HepG2 (cell line): ENCODE results near the gene NUDT2. TPM values are rescaled to one million over a fixed set of nuclear protein-coding genes. Genes with fewer than 3 reads are reported as not detected.

Experiments
- ARID4A ChIP-seq: sonication (generic); formaldehyde crosslinking; IDR thresholded peaks from 2 replicates; pipeline ENCODE4 v1.5.0; 2020; ENCODE audit warnings: mild to moderate bottlenecking, missing genetic modification reagents, borderline replicate concordance
- EEA1 ChIP-seq: sonication (generic); formaldehyde crosslinking; IDR thresholded peaks from 2 replicates; pipeline ENCODE4 v1.5.1; 2020; ENCODE audit warnings: mild to moderate bottlenecking, missing genetic modification reagents, borderline replicate concordance
- HOXA5 ChIP-seq: sonication (generic); formaldehyde crosslinking; IDR thresholded peaks from 2 replicates; pipeline ENCODE4 v1.4.0; 2020; ENCODE audit warnings: missing genetic modification reagents
- MED13 ChIP-seq: sonication (generic); formaldehyde crosslinking; IDR thresholded peaks from 2 replicates; pipeline ENCODE4 v1.5.0; 2020; ENCODE audit warnings: missing genetic modification reagents
- MTERF4 ChIP-seq: sonication (generic); formaldehyde crosslinking; IDR thresholded peaks from 2 replicates; pipeline ENCODE4 v1.8.0; 2023; ENCODE audit warnings: mild to moderate bottlenecking, missing genetic modification reagents
- NFE2 ChIP-seq: sonication (generic); formaldehyde crosslinking; IDR thresholded peaks from 2 replicates; pipeline ENCODE4 v1.4.0; 2020; ENCODE audit warnings: missing genetic modification reagents
- NONO ChIP-seq, 2 experiments: fragments of 450-650 bp in 1 of 2; sonication (generic) in 1 of 2; formaldehyde crosslinking in 1 of 2; IDR thresholded peaks in 1 of 2; conservative IDR thresholded peaks in 1 of 2; 2 replicates each; pipeline versions ENCODE4 v1.6.1 to v1.8.0; 2017 to 2022; ENCODE audit warnings: mild to moderate bottlenecking in 1 of 2, missing genetic modification reagents in 1 of 2, moderate library complexity in 1 of 2
- PHF5A ChIP-seq: IDR thresholded peaks from one replicate; pipeline ENCODE4 v1.6.1; 2018; ENCODE audit warnings: low read depth, missing genetic modification reagents; ENCODE audit not compliant: unreplicated experiment
- RFX1 ChIP-seq: fragments of 450-650 bp; IDR thresholded peaks from 2 replicates; pipeline ENCODE4 v1.6.1; 2017
- TBX2 ChIP-seq: sonication (generic); formaldehyde crosslinking; IDR thresholded peaks from 2 replicates; pipeline ENCODE4 v1.5.0; 2020; ENCODE audit warnings: missing genetic modification reagents, mild to moderate bottlenecking, borderline replicate concordance
- TIGD3 ChIP-seq: sonication (generic); formaldehyde crosslinking; IDR thresholded peaks from 2 replicates; pipeline ENCODE4 v1.5.1; 2020; ENCODE audit warnings: mild to moderate bottlenecking, missing genetic modification reagents, borderline replicate concordance
- ZNF350 ChIP-seq: sonication (generic); formaldehyde crosslinking; IDR thresholded peaks from 2 replicates; pipeline ENCODE4 v1.4.0; 2020; ENCODE audit warnings: mild to moderate bottlenecking, low read depth, missing genetic modification reagents, borderline replicate concordance
- ZNF510 ChIP-seq: sonication (generic); formaldehyde crosslinking; IDR thresholded peaks from 2 replicates; pipeline ENCODE4 v1.4.0; 2020; ENCODE audit warnings: low read depth, mild to moderate bottlenecking, missing genetic modification reagents
- ZNF761 ChIP-seq: sonication (generic); formaldehyde crosslinking; conservative IDR thresholded peaks from 2 replicates; pipeline ENCODE4 v1.4.0; 2020; ENCODE audit warnings: mild to moderate bottlenecking, missing genetic modification reagents
- ZNF772 ChIP-seq: sonication (generic); formaldehyde crosslinking; IDR thresholded peaks from 2 replicates; pipeline ENCODE4 v1.5.0; 2020; ENCODE audit warnings: mild to moderate bottlenecking, missing genetic modification reagents
- ZNF781 ChIP-seq: sonication (generic); formaldehyde crosslinking; IDR thresholded peaks from 2 replicates; pipeline ENCODE4 v1.5.1; 2020; ENCODE audit warnings: borderline replicate concordance, mild to moderate bottlenecking, missing genetic modification reagents; ENCODE audit errors: not compliant biosample characterization
- polyA plus RNA-seq, 8 experiments: library from polyadenylated mRNA; depleted of rRNA in 3 of 8; stranded (reverse) in 7 of 8; unstranded in 1 of 8; fragments of >200 nt; fragmentation: Illumina TruSeq in 4 of 8; extraction: Trizol in 4 of 8; gene quantifications; 2 replicates each; pipeline versions ENCODE4 v1.2.1 to v1.2.3, GENCODE V29; 2011 to 2016; ENCODE audit warnings: low read depth in 4 of 8, missing spikeins in 1 of 8, mixed read lengths in 1 of 8; ENCODE audit not compliant: insufficient read depth in 1 of 8
- total RNA-seq, 5 experiments: library from RNA; depleted of rRNA; stranded (reverse); fragments of >200 nt; fragmentation: Illumina TruSeq; extraction: Trizol; gene quantifications; 2 replicates each; pipeline ENCODE4 v1.2.3, GENCODE V29; 2016; ENCODE audit warnings: low read depth in 1 of 5
- TF ChIP-seq, protein P1 (sequence below), 2 experiments: fragments of 450-650 bp in 1 of 2; sonication (generic) in 1 of 2; formaldehyde crosslinking; IDR thresholded peaks; 2 replicates each; pipeline versions ENCODE4 v1.5.0 to v1.8.0; 2020 to 2022; ENCODE audit warnings: mild to moderate bottlenecking in 1 of 2, missing genetic modification reagents in 1 of 2
- TF ChIP-seq, protein P2 (sequence below): sonication (generic); formaldehyde crosslinking; IDR thresholded peaks from 2 replicates; pipeline ENCODE4 v1.4.0; 2020; ENCODE audit warnings: missing genetic modification reagents
- TF ChIP-seq, protein P3 (sequence below): sonication (generic); formaldehyde crosslinking; IDR thresholded peaks from 2 replicates; pipeline ENCODE4 v1.5.0; 2020; ENCODE audit warnings: missing genetic modification reagents

Gene NUDT2
- total and polyA plus RNA-seq, 2 of the 13 experiments (the other 11 are each of a cell fraction or from before 2014, with no cell fraction given), result 19.9 to 24.6 TPM

GRCh38 chr9:34346873-34347799 is 17.8 kb downstream of the NUDT2 start (continued):
- TF ChIP-seq ARID4A (CRISPR knock-in tag), result peak; percentile 4; the same call in 1 of the 2 replicates
- no peak for TF ChIP-seq TIGD3 (CRISPR knock-in tag)
- TF ChIP-seq NONO (IDR thresholded peaks at IDR 0.05), result no peak
- TF ChIP-seq NONO (CRISPR knock-in tag; conservative IDR thresholded peaks at IDR 0.05), result no peak
- no peak for TF ChIP-seq MED13 (CRISPR knock-in tag)
- TF ChIP-seq, protein P1, sequence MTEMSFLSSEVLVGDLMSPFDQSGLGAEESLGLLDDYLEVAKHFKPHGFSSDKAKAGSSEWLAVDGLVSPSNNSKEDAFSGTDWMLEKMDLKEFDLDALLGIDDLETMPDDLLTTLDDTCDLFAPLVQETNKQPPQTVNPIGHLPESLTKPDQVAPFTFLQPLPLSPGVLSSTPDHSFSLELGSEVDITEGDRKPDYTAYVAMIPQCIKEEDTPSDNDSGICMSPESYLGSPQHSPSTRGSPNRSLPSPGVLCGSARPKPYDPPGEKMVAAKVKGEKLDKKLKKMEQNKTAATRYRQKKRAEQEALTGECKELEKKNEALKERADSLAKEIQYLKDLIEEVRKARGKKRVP (CRISPR knock-in tag; IDR thresholded peaks at IDR 0.05), result peak in 1 of 2 experiments; percentile 28; a peak in 1 of 4 replicates
- TF ChIP-seq, protein P2, sequence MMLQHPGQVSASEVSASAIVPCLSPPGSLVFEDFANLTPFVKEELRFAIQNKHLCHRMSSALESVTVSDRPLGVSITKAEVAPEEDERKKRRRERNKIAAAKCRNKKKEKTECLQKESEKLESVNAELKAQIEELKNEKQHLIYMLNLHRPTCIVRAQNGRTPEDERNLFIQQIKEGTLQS (CRISPR knock-in tag), result no peak
- no peak for TF ChIP-seq ZNF510 (CRISPR knock-in tag)
- no peak for TF ChIP-seq HOXA5
- TF ChIP-seq PHF5A (CRISPR knock-in tag), result no peak
- TF ChIP-seq ZNF350 (CRISPR knock-in tag), result no peak
- no peak for TF ChIP-seq RFX1
- no peak for TF ChIP-seq MTERF4 (CRISPR knock-in tag)
- no peak for TF ChIP-seq EEA1 (CRISPR knock-in tag)
- TF ChIP-seq TBX2 (CRISPR knock-in tag), result peak; percentile 54; the same call in 1 of the 2 replicates
- no peak for TF ChIP-seq NFE2
- no peak for TF ChIP-seq ZNF761 (CRISPR knock-in tag)
- TF ChIP-seq ZNF781 (CRISPR knock-in tag), result peak; percentile 65
- peak; percentile 23; the same call in 1 of the 2 replicates for TF ChIP-seq ZNF772 (CRISPR knock-in tag)
- TF ChIP-seq, protein P3, sequence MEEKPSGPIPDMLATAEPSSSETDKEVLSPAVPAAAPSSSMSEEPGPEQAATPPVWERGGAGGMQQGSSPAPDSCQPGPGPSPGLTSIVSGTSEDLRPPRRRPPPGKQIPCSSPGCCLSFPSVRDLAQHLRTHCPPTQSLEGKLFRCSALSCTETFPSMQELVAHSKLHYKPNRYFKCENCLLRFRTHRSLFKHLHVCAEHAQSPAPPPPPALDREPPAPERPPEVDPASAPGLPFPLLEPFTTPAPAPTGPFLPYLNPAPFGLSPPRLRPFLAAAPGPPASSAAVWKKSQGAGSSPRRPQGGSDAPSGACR (CRISPR knock-in tag), result no peak
